ENCODE measurements around the gene MVP. TPM values are rescaled to one million over a fixed set of nuclear protein-coding genes. Genes with fewer than 3 reads are reported as not detected.
A peak's percentile ranks its signal among the peaks of the same experiment; 100 is the strongest.
"Not testable (repeated sequence)": the region's sequence is repeated elsewhere in the genome, so short reads cannot be mapped to it uniquely, and the experiment has no call there.

The MVP gene
- total RNA-seq (80.0 and 121 TPM in 2 replicates), polyA plus RNA-seq (140 and 146 TPM in 2 replicates)

GRCh38 chr16:29820271-29820701, at the start of gene MVP:
MVP (plus strand) TSS chr16:29820462; CDS start chr16:29830550, 10,088 bp downstream.
- TF ChIP-seq EZH2phosphoT487 (IDR thresholded peaks at IDR 0.05; ENCODE audit: low read depth, severe bottlenecking, unreplicated experiment) (no peak), CTCF (IDR thresholded peaks at IDR 0.05; ENCODE audit: poor library complexity) (no peak), EZH2 (IDR thresholded peaks at IDR 0.05; ENCODE audit: borderline replicate concordance) (no peak)
- Histone ChIP-seq H3K9me3 (ENCODE audit: low read depth) (no peaks in the 10 kb centered on the region), H3K27ac (peak within 1 kb of the TSS; percentile 90), H3K9me2 (replicated peaks; ENCODE audit: insufficient read depth) (no peaks in the 10 kb centered on the region), H3K27me3 (no peaks in the 10 kb centered on the region), H3K4me2 (peak within 1 kb of the TSS; percentile 83), H3K79me2 (peaks cover 66% of the 10 kb centered on the region), H3K4me3 (peak within 1 kb of the TSS; percentile 48), H3K4me1 (ENCODE audit: insufficient read depth) (peaks cover 52% of the 10 kb centered on the region), H2AFZ (no peak within 1 kb of the TSS), H3K36me3 (replicated peaks; ENCODE audit: insufficient read depth, low read depth) (no peaks in the 10 kb centered on the region), H4K20me1 (ENCODE audit: insufficient read depth, poor library complexity, severe bottlenecking) (peaks cover 3% of the 10 kb centered on the region)
- peak; percentile 86 for DNase-seq (ENCODE audit: low spot score)
- 2% methylated on average over 4 of the region's 4 CpGs for WGBS (ENCODE audit: low lambda C conversion rate, missing lambda C conversion rate)

- H3K27ac ChIP-seq; H2AFZ ChIP-seq; H3K9me3 ChIP-seq (ENCODE audit: low read depth); DNase-seq (ENCODE audit: low spot score); H3K9me2 ChIP-seq (replicated peaks; ENCODE audit: insufficient read depth); H3K79me2 ChIP-seq; H3K4me1 ChIP-seq (ENCODE audit: insufficient read depth); H3K4me3 ChIP-seq; H3K27me3 ChIP-seq; H3K36me3 ChIP-seq (replicated peaks; ENCODE audit: insufficient read depth, low read depth); H4K20me1 ChIP-seq (ENCODE audit: insufficient read depth, poor library complexity, severe bottlenecking); H3K4me2 ChIP-seq: not testable (repeated sequence)
- WGBS (ENCODE audit: low lambda C conversion rate, missing lambda C conversion rate): 92% methylated on average over 7 of the region's 7 CpGs
These were observed 47.9 kb upstream of the MVP start for GRCh38 chr16:29772330-29772729.

- no peaks in the 10 kb centered on the region for H3K36me3 ChIP-seq (replicated peaks; ENCODE audit: insufficient read depth, low read depth)
- no peaks in the 10 kb centered on the region for H3K4me1 ChIP-seq (ENCODE audit: insufficient read depth)
- TF ChIP-seq CTCF (IDR thresholded peaks at IDR 0.05; ENCODE audit: poor library complexity): no peak
- no peaks in the 10 kb centered on the region for H4K20me1 ChIP-seq (ENCODE audit: insufficient read depth, poor library complexity, severe bottlenecking)
- no peaks in the 10 kb centered on the region for H3K9me2 ChIP-seq (replicated peaks; ENCODE audit: insufficient read depth)
- no peak overlapping the region for H2AFZ ChIP-seq
- no peak overlapping the region for H3K27ac ChIP-seq
- DNase-seq (ENCODE audit: low spot score): no peak
- H3K79me2 ChIP-seq: no peaks in the 10 kb centered on the region
- no peak overlapping the region for H3K4me3 ChIP-seq
- H3K9me3 ChIP-seq (ENCODE audit: low read depth): no peaks in the 10 kb centered on the region
- H3K27me3 ChIP-seq: no peaks in the 10 kb centered on the region
- 91% methylated on average over 5 of the region's 5 CpGs for WGBS (ENCODE audit: low lambda C conversion rate, missing lambda C conversion rate)
- H3K4me2 ChIP-seq: no peak overlapping the region
These were observed 45.5 kb upstream of the MVP start for GRCh38 chr16:29774730-29775129.

GRCh38 chr16:29775742-29776408, 44.4 kb upstream of the MVP start:
- Histone ChIP-seq H2AFZ (no peak overlapping the region), H3K27me3 (no peaks in the 10 kb centered on the region), H3K9me3 (ENCODE audit: low read depth) (no peaks in the 10 kb centered on the region), H4K20me1 (ENCODE audit: insufficient read depth, poor library complexity, severe bottlenecking) (no peaks in the 10 kb centered on the region), H3K79me2 (no peaks in the 10 kb centered on the region), H3K4me2 (no peak overlapping the region), H3K36me3 (replicated peaks; ENCODE audit: insufficient read depth, low read depth) (no peaks in the 10 kb centered on the region), H3K4me3 (no peak overlapping the region), H3K4me1 (ENCODE audit: insufficient read depth) (no peaks in the 10 kb centered on the region), H3K9me2 (replicated peaks; ENCODE audit: insufficient read depth) (no peaks in the 10 kb centered on the region), H3K27ac (no peak overlapping the region)
- 66% methylated on average over 4 of the region's 4 CpGs for WGBS (ENCODE audit: low lambda C conversion rate, missing lambda C conversion rate)
- TF ChIP-seq EZH2 (IDR thresholded peaks at IDR 0.05; ENCODE audit: borderline replicate concordance) (no peak), CTCF (IDR thresholded peaks at IDR 0.05; ENCODE audit: poor library complexity) (no peak), EZH2phosphoT487 (IDR thresholded peaks at IDR 0.05; ENCODE audit: low read depth, severe bottlenecking, unreplicated experiment) (no peak)
- DNase-seq (ENCODE audit: low spot score): peak; percentile 46
